ENCODE data around the gene OPN1MW. TPM values are rescaled to one million over a fixed set of nuclear protein-coding genes. Genes with fewer than 3 reads are reported as not detected.
A peak's percentile ranks its signal among the peaks of the same experiment; 100 is the strongest.
"Not testable (repeated sequence)": the region's sequence is repeated elsewhere in the genome, so short reads cannot be mapped to it uniquely, and the experiment has no call there.

Gene OPN1MW
- total and polyA plus RNA-seq, 3 donors from 2014 or later: not detected

DNA sequence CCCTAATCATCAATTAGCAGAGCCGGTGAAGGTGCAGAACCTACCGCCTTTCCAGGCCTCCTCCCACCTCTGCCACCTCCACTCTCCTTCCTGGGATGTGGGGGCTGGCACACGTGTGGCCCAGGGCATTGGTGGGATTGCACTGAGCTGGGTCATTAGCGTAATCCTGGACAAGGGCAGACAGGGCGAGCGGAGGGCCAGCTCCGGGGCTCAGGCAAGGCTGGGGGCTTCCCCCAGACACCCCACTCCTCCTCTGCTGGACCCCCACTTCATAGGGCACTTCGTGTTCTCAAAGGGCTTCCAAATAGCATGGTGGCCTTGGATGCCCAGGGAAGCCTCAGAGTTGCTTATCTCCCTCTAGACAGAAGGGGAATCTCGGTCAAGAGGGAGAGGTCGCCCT, 41.7 kb upstream of the OPN1MW start:
- intact Hi-C loops (cut with DNase I; ENCODE audit: low total_unique reads): no loop called here
- 79% methylated on average over 2 of the region's 10 CpGs; no CpG with 5 or more reads in 1 of the 2 donors for WGBS, 2 donors
- TF ChIP-seq POLR2A (IDR thresholded peaks at IDR 0.05): no peak
- TF ChIP-seq, protein P1, sequence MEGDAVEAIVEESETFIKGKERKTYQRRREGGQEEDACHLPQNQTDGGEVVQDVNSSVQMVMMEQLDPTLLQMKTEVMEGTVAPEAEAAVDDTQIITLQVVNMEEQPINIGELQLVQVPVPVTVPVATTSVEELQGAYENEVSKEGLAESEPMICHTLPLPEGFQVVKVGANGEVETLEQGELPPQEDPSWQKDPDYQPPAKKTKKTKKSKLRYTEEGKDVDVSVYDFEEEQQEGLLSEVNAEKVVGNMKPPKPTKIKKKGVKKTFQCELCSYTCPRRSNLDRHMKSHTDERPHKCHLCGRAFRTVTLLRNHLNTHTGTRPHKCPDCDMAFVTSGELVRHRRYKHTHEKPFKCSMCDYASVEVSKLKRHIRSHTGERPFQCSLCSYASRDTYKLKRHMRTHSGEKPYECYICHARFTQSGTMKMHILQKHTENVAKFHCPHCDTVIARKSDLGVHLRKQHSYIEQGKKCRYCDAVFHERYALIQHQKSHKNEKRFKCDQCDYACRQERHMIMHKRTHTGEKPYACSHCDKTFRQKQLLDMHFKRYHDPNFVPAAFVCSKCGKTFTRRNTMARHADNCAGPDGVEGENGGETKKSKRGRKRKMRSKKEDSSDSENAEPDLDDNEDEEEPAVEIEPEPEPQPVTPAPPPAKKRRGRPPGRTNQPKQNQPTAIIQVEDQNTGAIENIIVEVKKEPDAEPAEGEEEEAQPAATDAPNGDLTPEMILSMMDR (IDR thresholded peaks at IDR 0.05): no peak
- Histone ChIP-seq H3K27me3 (no peaks in the 10 kb centered on the region), H3K4me1 (no peaks in the 10 kb centered on the region), H3K27ac (no peak overlapping the region), H3K9me3 (no peaks in the 10 kb centered on the region), H3K4me3 (no peak overlapping the region), H3K36me3 (ENCODE audit: low read depth, missing control alignments) (no peaks in the 10 kb centered on the region)
- no peak for DNase-seq

DNA sequence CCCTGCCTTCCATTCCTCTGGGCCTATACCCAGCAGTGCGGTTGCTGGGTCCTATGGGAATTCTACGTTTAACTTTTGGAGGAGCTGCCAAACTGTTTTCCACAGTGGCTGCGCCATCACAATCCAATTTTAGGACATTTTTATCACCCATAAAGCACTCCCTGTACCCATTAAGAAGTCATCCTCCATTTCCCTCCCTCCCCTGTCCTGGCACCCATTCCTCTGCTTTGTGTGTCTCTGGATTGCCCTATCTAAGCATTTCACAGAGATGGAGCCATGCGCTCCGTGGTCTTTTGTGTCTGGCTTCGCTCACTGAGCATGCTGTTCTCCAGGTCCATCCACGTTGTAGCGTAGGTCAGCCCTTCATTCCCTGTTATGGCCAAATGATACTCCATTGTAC, 40.0 kb upstream of the OPN1MW start:
- intact Hi-C loops (cut with DNase I; ENCODE audit: low total_unique reads): no loop called here
- 68 to 79% methylated on average over 7 to 8 of the region's 8 CpGs for WGBS, 2 donors
- Histone ChIP-seq H3K4me1 (no peaks in the 10 kb centered on the region), H3K36me3 (ENCODE audit: low read depth, missing control alignments) (no peaks in the 10 kb centered on the region), H3K27ac (no peak overlapping the region), H3K4me3 (no peak overlapping the region), H3K9me3 (no peaks in the 10 kb centered on the region), H3K27me3 (no peaks in the 10 kb centered on the region)
- TF ChIP-seq, protein P1 (IDR thresholded peaks at IDR 0.05): no peak
- no peak for TF ChIP-seq POLR2A (IDR thresholded peaks at IDR 0.05)
- peak; percentile 52 for DNase-seq

DNA sequence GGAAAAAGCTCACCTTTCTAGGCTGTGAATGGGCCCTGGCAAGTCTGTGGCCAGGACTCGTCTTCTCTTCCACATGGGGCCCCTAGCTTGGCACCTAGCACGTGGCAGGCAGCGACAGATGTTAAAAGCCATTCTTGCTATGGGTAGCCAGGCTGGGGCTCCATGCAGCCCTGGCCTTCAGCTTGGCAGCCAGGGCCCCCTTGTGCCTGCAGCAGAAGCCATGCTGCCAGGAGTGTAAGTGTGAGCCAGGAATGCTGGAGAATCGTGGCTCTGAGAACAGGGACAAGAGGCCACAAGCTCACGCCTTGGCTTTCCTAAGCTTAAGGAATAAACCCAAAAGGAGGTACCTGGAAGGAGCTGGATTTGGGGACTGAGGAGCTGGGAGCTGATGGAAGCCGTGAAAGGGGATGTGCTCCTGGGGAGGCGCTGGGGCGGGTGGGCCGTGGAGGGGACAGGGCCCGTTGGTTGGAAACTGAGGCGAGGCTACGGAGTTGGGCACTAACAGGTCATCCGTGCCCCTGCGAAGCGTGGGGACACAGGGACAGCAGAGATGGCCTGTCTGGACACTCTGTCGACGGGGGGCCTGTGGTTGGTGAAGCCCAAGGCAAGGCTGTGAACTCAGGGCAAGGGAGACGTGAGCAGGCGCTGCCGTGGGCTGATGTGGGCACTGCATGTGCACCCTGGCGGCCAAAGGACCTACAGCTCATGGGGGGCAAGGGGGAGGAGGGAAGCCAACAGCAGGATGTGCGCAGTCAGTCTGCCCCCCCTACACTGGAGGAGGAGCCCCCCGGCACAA, 39.2 kb upstream of the OPN1MW start:
- Histone ChIP-seq H3K4me3 (no peak overlapping the region), H3K27ac (no peak overlapping the region), H3K4me1 (no peaks in the 10 kb centered on the region), H3K9me3 (no peaks in the 10 kb centered on the region), H3K36me3 (ENCODE audit: low read depth, missing control alignments) (no peaks in the 10 kb centered on the region), H3K27me3 (no peaks in the 10 kb centered on the region)
- no peak for DNase-seq
- WGBS, 2 donors: 92 to 98% methylated on average over 17 to 21 of the region's 23 CpGs
- TF ChIP-seq POLR2A (IDR thresholded peaks at IDR 0.05): no peak
- TF ChIP-seq, protein P1 (IDR thresholded peaks at IDR 0.05): no peak
- intact Hi-C loops (cut with DNase I; ENCODE audit: low total_unique reads): no loop called here

DNA sequence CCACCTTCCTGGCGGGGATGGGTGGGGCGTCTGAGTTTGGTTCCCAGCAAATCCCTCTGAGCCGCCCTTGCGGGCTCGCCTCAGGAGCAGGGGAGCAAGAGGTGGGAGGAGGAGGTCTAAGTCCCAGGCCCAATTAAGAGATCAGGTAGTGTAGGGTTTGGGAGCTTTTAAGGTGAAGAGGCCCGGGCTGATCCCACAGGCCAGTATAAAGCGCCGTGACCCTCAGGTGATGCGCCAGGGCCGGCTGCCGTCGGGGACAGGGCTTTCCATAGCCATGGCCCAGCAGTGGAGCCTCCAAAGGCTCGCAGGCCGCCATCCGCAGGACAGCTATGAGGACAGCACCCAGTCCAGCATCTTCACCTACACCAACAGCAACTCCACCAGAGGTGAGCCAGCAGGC, 38.4 kb upstream of the OPN1MW start, which contains the start of gene OPN1LW:
Gene OPN1LW, plus strand, starts transcription at position 234 of the 400 bp plus-strand sequence. Its CDS starts 41 bp downstream, at position 275.
- DNase-seq; H3K4me3 ChIP-seq; H3K4me1 ChIP-seq; H3K9me3 ChIP-seq; H3K36me3 ChIP-seq (ENCODE audit: low read depth, missing control alignments); intact Hi-C loops (cut with DNase I; ENCODE audit: low total_unique reads); H3K27me3 ChIP-seq; H3K27ac ChIP-seq: not testable (repeated sequence)
- 99% methylated on average over 12 of the region's 15 CpGs; no CpG with 5 or more reads in 1 of the 2 donors for WGBS, 2 donors

DNA sequence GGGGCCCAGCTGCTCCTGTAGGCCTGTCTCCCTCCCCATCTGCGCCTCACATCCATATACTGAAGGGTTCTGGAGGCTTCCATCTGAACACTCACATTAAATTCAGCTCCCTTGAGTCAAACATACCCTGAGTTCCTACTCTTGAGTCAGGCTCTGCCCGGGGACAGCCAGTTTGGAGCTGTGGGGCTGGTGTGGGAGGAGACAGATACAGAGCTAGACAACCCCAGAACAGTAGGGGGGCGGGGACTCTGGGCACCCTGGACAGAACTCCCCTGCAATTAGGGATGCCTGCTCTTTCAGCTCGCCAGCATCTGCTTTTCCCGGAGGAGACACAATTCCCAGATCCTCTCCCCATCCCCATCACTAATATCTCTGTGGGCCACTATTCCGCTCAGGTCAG, 31.4 kb upstream of the OPN1MW start:
- H3K36me3 ChIP-seq (ENCODE audit: low read depth, missing control alignments); intact Hi-C loops (cut with DNase I; ENCODE audit: low total_unique reads); H3K27me3 ChIP-seq; H3K27ac ChIP-seq; H3K4me1 ChIP-seq; H3K4me3 ChIP-seq; H3K9me3 ChIP-seq; DNase-seq: not testable (repeated sequence)
- 100% methylated on average over 1 of the region's 6 CpGs; no CpG with 5 or more reads in 1 of the 2 donors for WGBS, 2 donors

DNA sequence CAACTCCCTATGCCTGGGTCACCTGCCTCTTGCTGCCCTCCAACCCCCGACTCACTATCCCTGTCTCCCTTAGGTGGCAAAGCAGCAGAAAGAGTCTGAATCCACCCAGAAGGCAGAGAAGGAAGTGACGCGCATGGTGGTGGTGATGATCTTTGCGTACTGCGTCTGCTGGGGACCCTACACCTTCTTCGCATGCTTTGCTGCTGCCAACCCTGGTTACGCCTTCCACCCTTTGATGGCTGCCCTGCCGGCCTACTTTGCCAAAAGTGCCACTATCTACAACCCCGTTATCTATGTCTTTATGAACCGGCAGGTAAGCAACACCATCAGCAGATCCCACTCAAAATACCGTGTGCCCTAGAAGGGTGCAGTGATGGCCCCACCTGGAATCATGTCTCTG, 26.2 kb upstream of the OPN1MW start:
- H3K4me1 ChIP-seq; H3K4me3 ChIP-seq; DNase-seq; H3K27ac ChIP-seq; H3K9me3 ChIP-seq; H3K36me3 ChIP-seq (ENCODE audit: low read depth, missing control alignments); intact Hi-C loops (cut with DNase I; ENCODE audit: low total_unique reads); H3K27me3 ChIP-seq: not testable (repeated sequence)
- 91% methylated on average over 6 of the region's 11 CpGs; no CpG with 5 or more reads in 1 of the 2 donors for WGBS, 2 donors

DNA sequence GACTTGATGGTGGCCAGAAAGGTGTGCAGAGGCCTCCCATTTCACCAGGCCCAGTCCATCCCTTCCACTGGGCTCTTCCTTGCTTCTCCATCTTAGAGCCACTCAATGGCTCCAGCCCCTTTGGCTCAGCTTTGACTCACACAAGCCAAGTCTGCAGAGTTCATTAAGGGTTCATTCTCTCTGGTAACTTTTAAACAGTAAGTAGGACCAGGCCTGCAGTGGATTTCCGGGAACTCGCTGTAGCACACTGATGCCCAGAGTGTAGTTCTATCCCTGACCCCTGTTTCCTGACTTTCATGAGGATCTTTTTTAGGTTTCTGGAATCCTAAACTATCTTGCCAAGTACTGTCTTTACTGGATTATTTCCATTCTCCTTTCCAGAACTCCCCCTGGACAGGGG, 25.2 kb upstream of the OPN1MW start:
- H3K4me1 ChIP-seq; H3K4me3 ChIP-seq; H3K36me3 ChIP-seq (ENCODE audit: low read depth, missing control alignments); intact Hi-C loops (cut with DNase I; ENCODE audit: low total_unique reads); H3K9me3 ChIP-seq; H3K27ac ChIP-seq; DNase-seq; H3K27me3 ChIP-seq: not testable (repeated sequence)
- no CpG with 5 or more reads among the region's 2 CpGs for WGBS, 2 donors

DNA sequence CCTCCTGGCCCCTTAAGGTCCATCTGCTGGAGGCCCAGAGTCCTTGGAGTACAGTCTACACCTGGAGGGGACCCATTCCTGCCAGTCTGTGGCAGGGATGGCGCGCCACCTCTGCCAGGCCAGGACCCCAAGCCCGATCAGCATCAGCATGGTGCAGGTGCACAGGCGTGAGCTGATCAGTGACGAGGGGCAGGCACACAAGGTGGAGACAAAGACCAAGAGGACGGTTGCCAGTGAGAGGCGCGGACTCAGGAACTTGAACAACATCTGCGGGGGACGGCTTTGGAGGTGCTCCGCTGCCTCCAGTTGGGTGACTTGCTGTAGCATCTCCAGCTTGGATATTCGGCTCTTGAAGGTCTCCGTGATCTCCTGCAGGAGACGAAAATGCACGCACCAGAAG, 23.1 kb upstream of the OPN1MW start:
- H3K36me3 ChIP-seq (ENCODE audit: low read depth, missing control alignments); DNase-seq; H3K4me1 ChIP-seq; intact Hi-C loops (cut with DNase I; ENCODE audit: low total_unique reads); H3K4me3 ChIP-seq; H3K27me3 ChIP-seq; H3K27ac ChIP-seq; H3K9me3 ChIP-seq: not testable (repeated sequence)
- WGBS, 2 donors: no CpG with 5 or more reads among the region's 15 CpGs

DNA sequence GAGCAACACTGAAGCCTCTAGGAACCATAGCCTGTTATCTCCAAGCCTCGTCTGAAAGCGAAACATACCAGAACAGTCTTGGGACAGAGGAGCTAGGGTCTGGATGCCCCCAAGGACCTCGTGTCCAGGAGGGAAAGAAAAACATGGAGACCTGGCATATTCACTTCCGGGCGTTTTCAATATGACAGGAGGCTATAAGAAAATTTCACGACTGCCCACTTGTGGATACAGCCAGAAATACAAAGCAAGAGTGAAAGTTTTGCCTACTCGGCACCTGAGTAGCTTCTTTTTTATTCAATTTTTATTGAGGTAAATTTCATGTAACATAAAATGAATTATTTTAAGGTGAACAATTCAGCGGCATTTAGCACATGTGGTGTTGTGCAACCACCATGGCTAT, 17.5 kb upstream of the OPN1MW start:
- DNase-seq; H3K36me3 ChIP-seq (ENCODE audit: low read depth, missing control alignments); H3K27ac ChIP-seq; intact Hi-C loops (cut with DNase I; ENCODE audit: low total_unique reads); H3K4me3 ChIP-seq; H3K27me3 ChIP-seq; H3K4me1 ChIP-seq; H3K9me3 ChIP-seq: not testable (repeated sequence)
- WGBS, 2 donors: no CpG with 5 or more reads among the region's 8 CpGs
